Measurements from ENCODE around the gene NFKB1.

NFKB1 gene

GRCh38 chr4:102530986-102531385 is 29.8 kb downstream of the NFKB1 start:
- no peak for DNase-seq (ENCODE audit: low read depth)

GRCh38 chr4:102531462-102531861 is 30.3 kb downstream of the NFKB1 start:
- DNase-seq (ENCODE audit: low read depth): no peak

DNA sequence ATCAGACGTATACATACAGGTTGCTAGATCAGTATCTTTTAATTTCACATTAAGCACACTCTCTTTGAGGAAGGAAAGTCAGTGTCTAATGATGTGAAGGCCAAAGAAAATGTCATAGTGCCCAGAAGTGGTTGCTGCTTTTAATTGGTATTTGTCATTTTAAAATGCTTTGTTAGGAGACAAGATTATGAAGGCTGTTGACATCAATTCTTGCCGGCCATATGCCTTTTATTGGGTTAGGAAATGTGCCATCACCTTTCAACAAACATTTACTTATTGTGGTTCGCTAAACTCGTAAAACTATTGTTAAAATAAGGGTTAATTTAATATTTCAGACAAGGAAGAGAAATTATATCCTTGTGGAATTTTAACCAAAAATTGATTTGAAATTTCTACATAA is 32.2 kb downstream of the NFKB1 start:
- no peak for DNase-seq (ENCODE audit: low read depth)

- no peak for DNase-seq (ENCODE audit: low read depth)
Observed at GRCh38 chr4:102533904-102534303, 32.7 kb downstream of the NFKB1 start.

DNA sequence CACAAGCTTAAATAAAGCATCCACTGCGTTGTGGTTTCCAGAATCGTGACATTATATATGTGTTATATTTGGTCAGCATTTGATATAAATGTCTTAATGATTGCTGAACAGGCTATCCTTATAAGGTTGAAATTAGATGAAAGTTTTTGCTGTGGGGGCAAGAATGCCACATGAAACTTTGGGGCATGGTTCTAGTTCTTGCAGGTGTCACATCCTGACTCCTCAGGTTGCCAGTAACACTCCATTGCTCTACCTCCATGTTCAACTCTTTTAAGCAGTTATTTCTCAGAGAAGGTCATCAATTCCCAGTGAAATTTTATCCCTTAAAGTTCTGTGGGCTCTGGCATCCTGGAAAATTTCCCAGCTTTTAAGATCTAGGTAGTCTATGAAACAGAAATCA is 33.7 kb downstream of the NFKB1 start:
- no peak for DNase-seq (ENCODE audit: low read depth)

- DNase-seq (ENCODE audit: low read depth): no peak
Observed at GRCh38 chr4:102535398-102536082, 34.4 kb downstream of the NFKB1 start.

DNA sequence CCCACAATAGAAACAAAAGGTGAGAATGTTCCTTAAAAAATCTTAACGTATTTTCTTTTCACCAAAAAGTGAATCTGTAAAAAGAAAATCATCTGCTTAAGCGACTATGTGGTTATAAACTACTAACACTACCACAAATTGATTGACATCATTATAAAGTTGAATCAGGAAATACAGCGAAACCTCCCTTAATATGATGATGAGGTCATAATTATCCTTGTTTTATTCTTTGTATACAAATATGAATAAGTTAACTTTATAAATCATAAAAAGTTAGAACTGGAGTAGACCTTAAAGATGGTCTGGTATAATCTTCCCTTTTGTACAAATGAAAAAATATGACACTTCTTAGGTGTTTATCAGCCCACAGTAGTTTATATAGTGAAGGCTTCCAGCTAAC is 35.6 kb downstream of the NFKB1 start:
- no peak for DNase-seq (ENCODE audit: low read depth)

DNA sequence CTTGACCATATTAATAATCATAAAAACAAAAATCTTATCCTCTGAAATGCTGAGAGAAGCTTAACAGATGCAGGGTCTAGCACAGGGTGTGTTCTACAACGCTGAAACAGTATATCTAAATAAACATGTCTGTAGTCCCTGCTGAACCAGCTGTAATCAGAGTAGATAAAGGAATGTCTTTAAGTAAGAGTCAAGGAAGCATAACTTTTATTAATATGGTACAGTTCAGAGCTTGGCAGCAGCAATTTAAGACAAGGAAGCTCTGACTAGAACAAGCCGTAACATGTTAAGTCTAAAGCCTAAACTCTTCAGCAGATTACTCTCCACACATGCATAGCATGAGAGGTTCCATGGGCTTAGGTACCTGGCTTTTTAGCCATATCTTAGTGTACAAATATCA is 36.1 kb downstream of the NFKB1 start:
- DNase-seq (ENCODE audit: low read depth): no peak

GRCh38 chr4:102541697-102542096 is 40.5 kb downstream of the NFKB1 start:
- no peak for DNase-seq (ENCODE audit: low read depth)

- no peak for DNase-seq (ENCODE audit: low read depth)
Observed at GRCh38 chr4:102543030-102543928, 42.1 kb downstream of the NFKB1 start.

- DNase-seq (ENCODE audit: low read depth): no peak
Observed at GRCh38 chr4:102546635-102547034, 45.5 kb downstream of the NFKB1 start.

DNA sequence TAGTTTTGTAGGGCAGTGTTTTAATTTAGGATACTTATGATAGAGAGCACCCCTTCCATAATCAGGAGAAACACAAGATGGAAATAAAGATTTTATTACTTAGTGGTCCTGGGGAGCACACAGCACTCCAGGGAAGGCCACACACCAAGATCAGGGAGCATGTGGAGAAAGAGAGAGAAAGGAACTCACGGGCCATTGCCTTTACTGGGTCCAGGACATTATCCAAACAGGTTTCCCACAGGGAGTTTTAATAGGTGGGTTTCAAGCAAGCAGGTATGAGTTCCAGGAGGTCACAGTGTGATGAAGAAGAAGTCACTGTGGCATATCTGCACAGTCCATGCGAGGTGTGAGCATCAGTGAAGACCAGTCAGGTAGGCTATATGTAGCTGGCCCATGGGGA is 46.8 kb downstream of the NFKB1 start:
- no peak for DNase-seq (ENCODE audit: low read depth)

- DNase-seq (ENCODE audit: low read depth): no peak
Observed at GRCh38 chr4:102551958-102552565, 50.9 kb downstream of the NFKB1 start.

DNA sequence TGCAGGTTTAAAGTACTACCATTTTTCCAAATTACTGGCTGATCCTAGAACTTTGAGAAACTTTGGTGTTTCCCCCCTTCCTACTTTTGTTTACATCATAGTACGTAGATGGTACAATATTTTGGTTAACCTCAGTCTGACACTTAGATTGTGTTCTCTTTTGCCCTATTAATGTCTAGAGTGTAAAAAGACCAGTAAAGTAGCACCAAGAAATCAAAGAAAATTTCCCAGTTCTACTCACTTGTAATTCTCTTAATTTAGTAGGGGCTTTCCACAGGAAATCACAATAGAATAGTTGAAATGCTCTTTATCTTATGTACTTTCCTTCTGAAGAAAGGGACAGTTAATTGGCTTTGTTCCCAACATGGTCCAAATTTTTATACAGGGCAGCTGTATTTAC is 51.6 kb downstream of the NFKB1 start:
- no peak for DNase-seq (ENCODE audit: low read depth)

- DNase-seq (ENCODE audit: low read depth): no peak
Observed at GRCh38 chr4:102553982-102554381, 52.8 kb downstream of the NFKB1 start.

DNA sequence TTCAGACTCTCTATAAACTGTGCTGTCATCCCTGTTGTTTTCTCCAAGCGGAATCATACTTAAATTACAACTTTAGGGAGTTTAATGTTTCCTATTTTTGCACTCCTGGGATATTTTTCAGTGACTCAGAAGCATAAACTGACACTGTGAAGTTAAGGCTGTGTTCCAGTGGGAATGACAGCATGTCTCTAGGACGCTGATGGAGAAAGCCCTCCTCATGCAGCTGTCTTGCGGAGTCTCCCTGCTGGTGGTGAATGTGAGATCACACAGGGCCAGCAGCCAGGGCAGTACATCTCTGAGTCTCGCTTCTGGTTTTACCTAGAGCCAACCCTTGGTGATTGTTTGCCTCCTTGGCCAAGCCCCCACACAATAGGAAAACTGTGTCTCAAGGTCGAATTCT is 53.3 kb downstream of the NFKB1 start:
- DNase-seq (ENCODE audit: low read depth): no peak

DNA sequence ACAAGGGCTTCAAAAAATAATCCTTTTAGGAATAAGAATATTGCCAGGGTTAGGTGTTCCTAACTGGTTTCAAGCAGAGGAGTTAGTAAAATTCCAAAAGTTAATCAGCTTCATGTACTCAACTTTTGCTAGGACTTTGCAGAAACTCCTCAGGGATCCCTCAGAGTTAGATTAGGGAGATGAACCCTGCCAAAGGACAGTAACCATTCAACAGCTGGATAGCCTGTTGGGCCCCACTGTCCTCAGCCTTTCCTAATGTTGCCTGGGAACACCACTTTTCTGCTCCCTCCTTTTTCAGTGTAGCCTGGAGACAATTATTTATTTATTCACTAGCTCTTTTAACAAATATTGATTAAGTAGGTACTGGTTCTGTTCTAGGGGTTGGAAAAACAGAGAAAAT is 53.8 kb downstream of the NFKB1 start:
- DNase-seq (ENCODE audit: low read depth): no peak

DNA sequence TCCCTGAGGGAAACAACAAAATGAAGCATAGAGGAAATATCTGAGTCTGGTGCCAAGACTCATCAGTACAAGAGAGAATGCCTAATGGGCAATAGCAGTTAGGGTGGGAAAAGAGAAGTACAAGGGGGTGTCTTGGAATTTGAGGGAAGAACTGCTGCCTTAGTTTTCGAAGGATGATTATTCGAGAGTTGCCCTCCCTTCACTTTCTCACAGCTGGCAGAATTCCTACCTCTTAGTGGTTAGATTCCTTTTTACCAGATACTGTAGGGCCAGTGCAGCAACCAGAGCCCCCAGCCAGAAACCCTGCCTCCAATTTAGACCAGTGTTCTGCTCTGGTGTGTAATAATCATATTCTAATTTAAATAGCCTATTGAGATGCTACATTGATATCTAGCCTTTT is 56.5 kb downstream of the NFKB1 start:
- DNase-seq (ENCODE audit: low read depth): no peak

DNA sequence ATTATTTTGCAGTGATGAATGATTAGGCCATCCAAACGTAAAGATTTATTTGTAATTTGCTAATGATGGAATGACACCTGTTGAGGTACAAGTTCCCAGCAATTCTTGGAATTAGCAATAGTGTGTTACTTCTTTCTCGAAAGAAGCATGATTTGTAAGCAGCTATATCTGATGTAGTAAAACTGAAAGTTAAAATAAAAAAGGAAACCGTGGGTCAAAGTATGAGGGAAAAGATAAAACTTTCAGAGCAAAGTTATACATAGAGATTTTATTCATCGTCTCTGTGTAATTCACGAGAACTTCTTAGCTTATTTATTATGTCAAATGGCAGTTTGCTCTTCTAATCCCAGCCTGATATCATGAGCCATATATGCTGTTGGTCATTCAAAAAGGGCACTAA is 59.0 kb downstream of the NFKB1 start:
- no peak for DNase-seq (ENCODE audit: low read depth)

DNA sequence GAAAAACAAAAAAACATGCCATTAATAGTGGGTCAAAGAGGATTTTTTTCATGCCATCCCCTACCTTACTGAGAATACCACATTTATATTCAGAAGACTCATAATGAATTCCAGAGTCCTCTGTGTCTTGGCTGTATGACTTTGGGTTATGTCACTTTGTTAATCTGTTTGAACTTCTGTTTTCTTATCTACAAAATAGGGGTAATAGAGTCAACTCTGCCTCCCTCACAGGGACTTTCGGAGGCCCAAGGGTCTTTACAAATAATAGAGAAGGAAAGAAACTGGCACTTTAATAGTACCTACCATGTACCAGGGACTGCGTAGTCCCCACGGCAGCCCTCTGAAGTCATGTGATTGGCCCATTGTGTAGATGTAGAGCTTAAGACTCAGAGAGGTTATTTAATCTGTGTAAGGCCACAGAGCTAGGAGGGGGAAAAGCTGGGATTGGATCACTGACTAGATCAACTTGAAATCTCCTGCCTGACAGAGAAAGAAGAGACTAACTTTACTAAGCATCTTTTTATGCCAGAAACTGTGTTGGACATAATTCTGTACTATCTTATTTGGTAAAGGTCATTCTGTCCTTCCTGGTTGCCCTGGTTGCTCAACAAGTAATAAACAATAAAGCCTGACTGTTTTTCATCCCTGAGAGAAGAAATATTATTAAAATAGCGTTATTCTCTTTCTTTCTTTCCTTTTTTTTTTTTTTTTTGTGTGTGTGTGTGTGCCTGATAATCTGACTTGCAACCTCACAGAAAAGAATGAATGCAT is 59.6 kb downstream of the NFKB1 start:
- DNase-seq (ENCODE audit: low read depth): no peak

- DNase-seq (ENCODE audit: low read depth): no peak
Observed at GRCh38 chr4:102563000-102563399, 61.8 kb downstream of the NFKB1 start.

DNA sequence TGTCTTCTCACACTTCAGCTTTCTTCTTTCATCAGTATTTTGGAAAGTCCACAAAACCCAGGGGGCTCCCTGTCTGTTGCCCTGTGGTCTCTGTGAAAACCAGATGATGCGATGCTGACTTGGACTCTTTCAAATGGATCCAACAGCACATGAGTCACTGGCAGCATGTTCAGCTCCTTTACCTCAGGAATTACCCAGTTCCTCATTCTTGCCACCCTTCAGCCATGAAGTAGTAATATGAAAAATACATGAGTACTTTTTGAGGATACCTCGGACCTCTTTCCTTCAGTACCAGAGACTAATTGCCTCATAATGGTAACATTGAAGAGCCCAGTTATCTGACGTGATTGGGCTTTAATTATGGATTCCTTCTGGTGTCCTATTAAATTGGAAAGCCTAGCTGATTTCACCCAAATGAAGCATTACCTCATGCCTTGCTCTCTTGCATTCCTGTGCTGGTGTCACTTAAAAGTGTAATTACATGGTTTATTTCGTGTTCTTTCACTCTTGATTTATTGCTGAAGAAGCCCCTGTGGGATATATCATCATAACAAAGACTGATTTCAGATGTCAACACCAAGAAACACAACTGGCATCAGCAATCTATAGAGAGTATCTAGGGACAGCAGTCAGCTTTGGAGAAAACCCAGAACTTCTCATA is 63.4 kb downstream of the NFKB1 start:
- no peak for DNase-seq (ENCODE audit: low read depth)
